LNCaP clone FGC (cell line): ENCODE data around the gene CMBL.

Source experiments
- DNase-seq: peaks from one replicate; pipeline ENCODE4 v3.0.0-alpha.2; 2011; ENCODE audit warnings: low read depth
- H3K4me3 ChIP-seq: 2 replicates; pipeline ENCODE4 v1.5.1; 2011; ENCODE audit warnings: mild to moderate bottlenecking, low read depth, low read length, control low read depth
- TF ChIP-seq, protein P1 (sequence below): IDR thresholded peaks from 2 replicates; pipeline ENCODE4 v1.5.1; 2012; ENCODE audit warnings: mild to moderate bottlenecking; ENCODE audit not compliant: control insufficient read depth, insufficient read depth; ENCODE audit errors: extremely low read depth

The CMBL gene

DNA sequence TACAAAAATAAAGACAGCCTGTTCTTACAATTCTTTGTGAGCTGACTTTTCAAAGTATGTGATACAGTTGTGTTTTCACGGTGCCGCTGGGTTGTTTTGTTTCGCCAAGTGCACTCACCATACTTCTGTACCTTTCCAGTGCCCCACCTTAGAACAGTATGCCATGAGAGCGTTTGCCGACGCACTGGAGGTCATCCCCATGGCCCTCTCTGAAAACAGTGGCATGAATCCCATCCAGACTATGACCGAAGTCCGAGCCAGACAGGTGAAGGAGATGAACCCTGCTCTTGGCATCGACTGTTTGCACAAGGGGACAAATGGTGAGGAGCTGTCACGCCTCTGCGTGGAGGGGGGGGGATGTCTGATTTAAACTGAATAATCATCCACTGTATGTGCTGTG, 44.7 kb downstream of the CMBL start:
- DNase-seq: no peak
- H3K4me3 ChIP-seq: no peak overlapping the region
- TF ChIP-seq, protein P1, sequence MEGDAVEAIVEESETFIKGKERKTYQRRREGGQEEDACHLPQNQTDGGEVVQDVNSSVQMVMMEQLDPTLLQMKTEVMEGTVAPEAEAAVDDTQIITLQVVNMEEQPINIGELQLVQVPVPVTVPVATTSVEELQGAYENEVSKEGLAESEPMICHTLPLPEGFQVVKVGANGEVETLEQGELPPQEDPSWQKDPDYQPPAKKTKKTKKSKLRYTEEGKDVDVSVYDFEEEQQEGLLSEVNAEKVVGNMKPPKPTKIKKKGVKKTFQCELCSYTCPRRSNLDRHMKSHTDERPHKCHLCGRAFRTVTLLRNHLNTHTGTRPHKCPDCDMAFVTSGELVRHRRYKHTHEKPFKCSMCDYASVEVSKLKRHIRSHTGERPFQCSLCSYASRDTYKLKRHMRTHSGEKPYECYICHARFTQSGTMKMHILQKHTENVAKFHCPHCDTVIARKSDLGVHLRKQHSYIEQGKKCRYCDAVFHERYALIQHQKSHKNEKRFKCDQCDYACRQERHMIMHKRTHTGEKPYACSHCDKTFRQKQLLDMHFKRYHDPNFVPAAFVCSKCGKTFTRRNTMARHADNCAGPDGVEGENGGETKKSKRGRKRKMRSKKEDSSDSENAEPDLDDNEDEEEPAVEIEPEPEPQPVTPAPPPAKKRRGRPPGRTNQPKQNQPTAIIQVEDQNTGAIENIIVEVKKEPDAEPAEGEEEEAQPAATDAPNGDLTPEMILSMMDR: no peak

DNA sequence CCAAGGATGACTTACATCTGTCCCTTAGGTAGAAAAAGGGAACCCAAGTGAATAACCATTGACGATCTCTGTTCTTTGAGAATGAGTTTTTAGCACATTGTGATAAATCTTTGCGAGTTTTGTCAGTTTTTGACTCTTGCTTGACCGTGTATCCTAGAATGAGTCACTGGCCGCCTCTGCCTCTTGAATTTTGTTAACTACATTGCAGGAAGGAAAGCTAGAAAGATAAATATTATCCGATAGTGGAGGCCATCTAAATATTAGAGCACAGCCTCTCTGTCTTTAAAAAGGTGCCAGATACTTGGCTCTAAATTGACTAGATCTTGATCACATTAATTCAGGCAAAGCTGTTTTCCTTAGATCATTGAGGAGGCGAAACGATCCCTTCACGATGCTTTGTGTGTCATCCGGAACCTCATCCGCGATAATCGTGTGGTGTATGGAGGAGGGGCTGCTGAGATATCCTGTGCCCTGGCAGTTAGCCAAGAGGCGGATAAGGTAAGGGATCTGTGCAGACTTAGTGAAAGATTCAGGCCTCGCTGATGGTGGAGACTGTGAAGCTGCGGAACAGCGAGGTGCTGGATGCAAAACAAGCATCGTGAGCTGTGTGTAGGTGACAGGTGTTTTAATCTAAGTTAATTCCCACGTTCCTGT, 45.5 kb downstream of the CMBL start:
- DNase-seq: no peak
- H3K4me3 ChIP-seq: no peak overlapping the region
- TF ChIP-seq, protein P1: no peak

DNA sequence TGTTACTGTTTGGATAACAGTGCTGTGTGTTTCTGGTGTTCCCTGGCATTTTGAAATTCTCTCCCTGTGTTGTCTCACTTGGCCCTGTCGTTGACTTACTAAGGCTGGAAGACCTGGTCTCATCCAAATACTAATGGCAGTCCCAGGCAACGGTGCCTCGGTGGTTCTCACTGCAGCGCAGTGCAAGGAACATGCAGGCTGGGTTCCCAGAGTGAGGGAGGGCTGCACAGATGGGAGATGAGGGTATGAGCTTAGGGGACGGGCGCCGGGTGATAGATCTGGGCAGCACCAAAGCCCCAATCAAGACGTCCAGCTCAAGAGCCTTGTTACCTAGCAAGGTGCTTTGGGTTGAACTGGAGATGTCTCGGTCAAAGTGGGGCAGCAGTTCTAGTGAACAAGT, 46.6 kb downstream of the CMBL start:
- no peak for DNase-seq
- TF ChIP-seq, protein P1: no peak
- no peak overlapping the region for H3K4me3 ChIP-seq

DNA sequence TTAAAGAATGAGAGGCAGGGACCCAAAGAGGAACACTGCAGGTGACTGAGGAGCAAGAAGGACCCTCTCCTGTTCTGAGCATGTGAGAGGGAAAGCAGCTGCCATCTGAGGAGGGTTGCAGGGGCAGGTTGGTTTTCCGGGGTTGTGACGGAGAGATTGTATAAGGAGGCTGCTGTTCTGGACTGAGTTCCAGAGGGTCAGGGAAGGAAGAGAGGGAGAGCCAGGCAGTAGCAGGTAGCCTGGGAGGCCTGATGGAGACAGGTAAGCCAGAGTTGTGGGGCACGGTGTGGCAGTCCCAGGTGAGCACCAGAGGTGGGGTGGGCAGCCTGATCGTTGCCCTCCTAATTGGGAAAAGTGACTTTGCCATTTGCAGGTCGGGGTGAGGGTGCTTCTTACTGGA, 47.8 kb downstream of the CMBL start:
- no peak for DNase-seq
- TF ChIP-seq, protein P1: no peak
- H3K4me3 ChIP-seq: no peak overlapping the region

DNA sequence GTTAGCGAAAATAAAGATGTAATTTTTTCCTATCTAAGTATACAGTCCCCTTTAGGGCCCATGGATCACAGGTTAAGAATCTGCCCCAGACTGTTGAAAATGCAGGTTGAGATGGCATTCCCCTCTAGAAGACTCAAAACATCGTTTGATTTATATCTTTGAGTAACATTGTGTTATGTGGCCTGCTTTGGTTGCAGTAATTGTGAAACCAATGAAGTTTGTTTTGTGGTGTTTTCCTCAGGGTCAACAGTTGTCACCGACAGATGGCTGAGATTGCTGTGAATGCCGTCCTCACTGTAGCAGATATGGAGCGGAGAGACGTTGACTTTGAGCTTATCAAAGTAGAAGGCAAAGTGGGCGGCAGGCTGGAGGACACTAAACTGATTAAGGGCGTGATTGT, 49.8 kb downstream of the CMBL start:
- TF ChIP-seq, protein P1: no peak
- no peak overlapping the region for H3K4me3 ChIP-seq
- DNase-seq: no peak

DNA sequence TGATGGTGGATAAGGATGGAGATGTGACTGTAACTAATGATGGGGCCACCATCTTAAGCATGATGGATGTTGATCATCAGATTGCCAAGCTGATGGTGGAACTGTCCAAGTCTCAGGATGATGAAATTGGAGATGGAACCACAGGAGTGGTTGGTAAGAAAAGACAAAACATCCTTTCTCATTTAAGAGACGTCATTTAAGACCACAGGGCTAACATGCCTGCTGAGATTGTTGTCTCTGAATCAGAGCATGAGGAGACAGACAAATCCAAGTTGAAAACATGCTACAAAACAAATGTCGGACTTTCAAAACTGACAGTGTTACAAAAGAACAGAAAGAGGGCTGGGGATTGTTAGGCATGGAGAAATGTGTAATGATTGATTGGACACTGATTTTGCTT, 53.0 kb downstream of the CMBL start:
- DNase-seq: no peak
- TF ChIP-seq, protein P1: no peak

DNA sequence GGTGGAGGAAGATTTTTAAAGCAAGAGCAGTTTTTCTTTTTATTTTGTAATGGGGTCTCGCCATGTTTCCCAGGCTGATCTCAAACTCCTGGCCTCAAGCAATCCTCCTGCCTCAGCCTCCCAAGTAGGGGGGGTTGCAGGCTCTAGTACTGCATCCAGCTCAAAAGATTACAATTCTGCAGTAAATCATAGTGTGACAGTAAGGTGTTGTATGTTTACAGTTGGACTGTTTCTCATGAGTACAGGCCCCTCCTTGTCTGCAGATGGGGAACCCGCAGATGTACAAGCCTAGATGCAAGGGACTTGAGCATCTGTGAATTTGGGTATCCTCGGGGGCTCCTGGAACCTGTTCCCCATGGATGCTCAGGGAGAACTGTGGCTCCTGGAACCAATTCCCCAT, 54.3 kb downstream of the CMBL start:
- no peak for DNase-seq
- TF ChIP-seq, protein P1: no peak
- H3K4me3 ChIP-seq: no peak overlapping the region

More for the DNA sequence above, 53.0 kb downstream of the CMBL start:
- no peak overlapping the region for H3K4me3 ChIP-seq
